ENCODE data around the gene EPB41L4A.

DNA sequence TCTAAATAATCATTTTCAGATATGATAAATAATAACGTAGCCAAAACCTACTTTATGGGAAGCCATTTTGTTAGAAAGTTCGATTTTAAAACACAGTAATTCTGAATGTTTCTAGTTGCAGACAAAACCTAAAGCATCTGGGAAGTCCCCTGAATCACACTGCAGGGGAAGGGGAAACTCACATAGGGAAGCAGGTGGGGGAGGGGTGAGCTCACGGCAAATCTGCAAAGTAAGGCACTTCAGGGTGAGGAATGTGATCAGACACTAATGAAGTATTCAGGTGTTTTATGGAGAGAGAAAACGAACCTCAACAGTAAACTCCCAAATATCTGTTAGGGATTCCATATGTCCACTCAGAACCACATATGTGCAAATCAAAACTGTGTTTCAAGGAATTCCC is 70.7 kb downstream of the EPB41L4A start:
- TF ChIP-seq, protein P1, sequence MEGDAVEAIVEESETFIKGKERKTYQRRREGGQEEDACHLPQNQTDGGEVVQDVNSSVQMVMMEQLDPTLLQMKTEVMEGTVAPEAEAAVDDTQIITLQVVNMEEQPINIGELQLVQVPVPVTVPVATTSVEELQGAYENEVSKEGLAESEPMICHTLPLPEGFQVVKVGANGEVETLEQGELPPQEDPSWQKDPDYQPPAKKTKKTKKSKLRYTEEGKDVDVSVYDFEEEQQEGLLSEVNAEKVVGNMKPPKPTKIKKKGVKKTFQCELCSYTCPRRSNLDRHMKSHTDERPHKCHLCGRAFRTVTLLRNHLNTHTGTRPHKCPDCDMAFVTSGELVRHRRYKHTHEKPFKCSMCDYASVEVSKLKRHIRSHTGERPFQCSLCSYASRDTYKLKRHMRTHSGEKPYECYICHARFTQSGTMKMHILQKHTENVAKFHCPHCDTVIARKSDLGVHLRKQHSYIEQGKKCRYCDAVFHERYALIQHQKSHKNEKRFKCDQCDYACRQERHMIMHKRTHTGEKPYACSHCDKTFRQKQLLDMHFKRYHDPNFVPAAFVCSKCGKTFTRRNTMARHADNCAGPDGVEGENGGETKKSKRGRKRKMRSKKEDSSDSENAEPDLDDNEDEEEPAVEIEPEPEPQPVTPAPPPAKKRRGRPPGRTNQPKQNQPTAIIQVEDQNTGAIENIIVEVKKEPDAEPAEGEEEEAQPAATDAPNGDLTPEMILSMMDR (IDR thresholded peaks at IDR 0.05) = no peak
- no peak for TF ChIP-seq ZFX (IDR thresholded peaks at IDR 0.05; ENCODE audit: borderline replicate concordance)
